Transverse colon (tissue), 4 donors: Measurements from ENCODE around the gene ATP6AP1.
"Not testable (repeated sequence)": the region's sequence is repeated elsewhere in the genome, so short reads cannot be mapped to it uniquely, and the experiment has no call there.

ENCODE experiments used
- CTCF ChIP-seq, 5 experiments: fragments of 200-600 bp in 3 of 5; fragments of 450-650 bp in 2 of 5; sonication (generic) in 3 of 5; IDR thresholded peaks; 1 replicate in 2 of 5; 2 replicates in 3 of 5; pipeline ENCODE4 v1.5.1; 2016 to 2017; ENCODE audit warnings: antibody characterized with exemption in 5 of 5, inconsistent platforms in 3 of 5, mild to moderate bottlenecking in 2 of 5, moderate library complexity in 1 of 5
- POLR2A ChIP-seq: fragments of 450-650 bp; IDR thresholded peaks from one replicate; pipeline ENCODE4 v1.6.1; 2016; ENCODE audit warnings: antibody characterized with exemption, mild to moderate bottlenecking, moderate library complexity
- POLR2AphosphoS5 ChIP-seq, 3 donors: sonication (generic); formaldehyde crosslinking; IDR thresholded peaks; one replicate each; pipeline ENCODE4 v1.6.1; 2016; ENCODE audit warnings: antibody characterized with exemption in 3 of 3

DNA sequence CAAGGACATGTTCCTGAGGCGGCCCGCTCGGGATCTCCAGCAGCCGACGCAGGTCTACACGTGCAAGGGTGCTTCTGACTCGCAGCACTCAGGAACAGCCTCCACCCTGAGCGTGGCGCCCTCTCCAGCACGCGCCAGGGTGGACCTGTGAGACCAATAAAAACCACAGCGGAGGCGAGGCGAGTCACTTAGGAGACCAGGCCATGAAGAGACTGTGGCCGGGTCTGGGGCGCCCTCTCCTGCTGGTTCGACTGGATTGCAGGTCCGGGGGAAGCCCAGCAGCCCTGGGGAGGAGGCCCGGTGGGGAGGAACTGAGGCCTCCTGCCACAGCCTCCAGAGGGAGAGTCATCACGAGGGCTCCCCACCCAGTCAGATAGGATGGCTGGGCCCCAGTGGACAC, 40.4 kb upstream of the ATP6AP1 start:
- not testable (repeated sequence) for TF ChIP-seq CTCF (IDR thresholded peaks at IDR 0.05); POLR2AphosphoS5 (IDR thresholded peaks at IDR 0.05); POLR2A
